NB4 (cell line): ENCODE data around the gene PTPRG.

Experiments
- DNase-seq: peaks from one replicate; pipeline ENCODE4 v3.0.0; 2010; ENCODE audit warnings: low read depth
- H3K4me3 ChIP-seq: one replicate; pipeline ENCODE4 v1.5.1; 2011; ENCODE audit warnings: mild to moderate bottlenecking, low read depth, low read length, moderate library complexity
- MYC ChIP-seq: IDR thresholded peaks from 2 replicates; pipeline ENCODE4 v1.6.1; 2011; ENCODE audit warnings: low read depth, low read length
- POLR2A ChIP-seq: IDR thresholded peaks from 2 replicates; pipeline ENCODE4 v1.6.1; 2011; ENCODE audit warnings: mild to moderate bottlenecking; ENCODE audit not compliant: insufficient read length; ENCODE audit errors: extremely low read depth
- TF ChIP-seq, protein P1 (sequence below): IDR thresholded peaks from one replicate; pipeline ENCODE4 v1.5.1; 2012; ENCODE audit warnings: low read depth, low read length
- TF ChIP-seq, protein P2 (sequence below): IDR thresholded peaks from 2 replicates; pipeline ENCODE4 v1.6.1; 2011; ENCODE audit warnings: low read depth, low read length

PTPRG gene

DNA sequence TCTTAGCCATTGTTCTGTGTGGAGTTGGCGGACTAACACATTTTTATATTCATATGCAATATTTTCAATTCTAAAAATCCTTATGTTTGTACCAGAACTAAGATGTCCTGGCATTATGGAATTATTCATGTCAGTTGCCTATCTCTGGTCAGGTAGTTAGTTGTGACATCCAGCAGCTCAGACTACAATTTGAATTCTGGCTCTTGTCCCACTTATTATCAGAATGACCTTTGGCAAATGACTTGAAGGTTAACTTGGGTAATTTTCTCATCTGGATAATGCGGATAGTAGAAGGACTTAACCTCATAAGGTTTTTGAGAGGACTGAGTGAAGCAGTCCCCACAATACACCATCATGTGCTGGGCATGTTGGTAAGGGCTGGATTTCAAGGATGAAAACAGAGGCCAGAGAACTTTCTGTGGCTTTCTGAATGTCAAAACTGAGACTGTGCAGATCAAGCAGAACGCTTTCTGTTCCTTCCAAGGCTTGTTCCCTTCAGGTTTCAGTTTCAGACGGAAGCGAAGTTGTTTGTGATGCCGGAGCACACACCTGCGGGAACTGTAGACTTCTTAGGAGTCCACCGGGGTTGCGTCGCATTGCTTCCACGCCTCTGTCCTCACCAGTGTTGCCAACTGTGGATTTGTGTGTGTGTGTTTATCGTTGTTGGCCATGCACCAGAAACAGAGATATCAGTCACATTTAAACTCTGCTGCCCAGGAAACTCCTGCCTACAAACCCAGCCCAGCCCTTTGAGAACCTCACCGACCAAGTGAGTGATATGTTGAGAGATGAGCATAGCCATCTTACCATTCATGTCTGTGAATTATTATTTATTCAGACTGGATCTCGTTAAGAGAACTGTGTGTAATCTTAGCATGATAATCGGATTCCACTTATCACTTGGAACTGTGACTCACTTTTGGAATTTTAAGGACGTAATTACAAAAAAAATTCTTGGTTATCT, 76.0 kb downstream of the PTPRG start:
- DNase-seq, result no peak
- H3K4me3 ChIP-seq, result no peak overlapping the region
- no peak for TF ChIP-seq MYC
- TF ChIP-seq POLR2A, result no peak

DNA sequence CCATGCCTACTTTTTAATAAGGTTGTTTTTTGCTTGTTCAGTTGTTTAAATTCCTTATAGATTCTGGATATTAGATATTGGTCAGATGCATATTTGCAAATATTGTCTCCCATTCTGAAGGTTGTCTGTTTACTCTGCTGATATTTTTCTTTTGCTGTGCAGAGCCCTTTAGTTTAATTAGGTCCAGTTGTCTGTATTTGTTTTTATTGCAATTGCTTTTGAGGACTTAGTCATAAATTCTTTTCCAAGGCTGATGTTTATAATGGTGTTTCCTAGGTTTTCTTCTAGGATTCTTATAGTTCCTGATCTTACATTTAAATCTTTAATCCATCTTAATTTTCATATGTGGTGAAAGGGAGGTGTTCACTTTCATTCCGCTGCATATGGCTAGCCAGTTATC, 77.4 kb downstream of the PTPRG start:
- TF ChIP-seq, protein P1, sequence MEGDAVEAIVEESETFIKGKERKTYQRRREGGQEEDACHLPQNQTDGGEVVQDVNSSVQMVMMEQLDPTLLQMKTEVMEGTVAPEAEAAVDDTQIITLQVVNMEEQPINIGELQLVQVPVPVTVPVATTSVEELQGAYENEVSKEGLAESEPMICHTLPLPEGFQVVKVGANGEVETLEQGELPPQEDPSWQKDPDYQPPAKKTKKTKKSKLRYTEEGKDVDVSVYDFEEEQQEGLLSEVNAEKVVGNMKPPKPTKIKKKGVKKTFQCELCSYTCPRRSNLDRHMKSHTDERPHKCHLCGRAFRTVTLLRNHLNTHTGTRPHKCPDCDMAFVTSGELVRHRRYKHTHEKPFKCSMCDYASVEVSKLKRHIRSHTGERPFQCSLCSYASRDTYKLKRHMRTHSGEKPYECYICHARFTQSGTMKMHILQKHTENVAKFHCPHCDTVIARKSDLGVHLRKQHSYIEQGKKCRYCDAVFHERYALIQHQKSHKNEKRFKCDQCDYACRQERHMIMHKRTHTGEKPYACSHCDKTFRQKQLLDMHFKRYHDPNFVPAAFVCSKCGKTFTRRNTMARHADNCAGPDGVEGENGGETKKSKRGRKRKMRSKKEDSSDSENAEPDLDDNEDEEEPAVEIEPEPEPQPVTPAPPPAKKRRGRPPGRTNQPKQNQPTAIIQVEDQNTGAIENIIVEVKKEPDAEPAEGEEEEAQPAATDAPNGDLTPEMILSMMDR, result no peak
- H3K4me3 ChIP-seq, result no peak overlapping the region
- no peak for DNase-seq

DNA sequence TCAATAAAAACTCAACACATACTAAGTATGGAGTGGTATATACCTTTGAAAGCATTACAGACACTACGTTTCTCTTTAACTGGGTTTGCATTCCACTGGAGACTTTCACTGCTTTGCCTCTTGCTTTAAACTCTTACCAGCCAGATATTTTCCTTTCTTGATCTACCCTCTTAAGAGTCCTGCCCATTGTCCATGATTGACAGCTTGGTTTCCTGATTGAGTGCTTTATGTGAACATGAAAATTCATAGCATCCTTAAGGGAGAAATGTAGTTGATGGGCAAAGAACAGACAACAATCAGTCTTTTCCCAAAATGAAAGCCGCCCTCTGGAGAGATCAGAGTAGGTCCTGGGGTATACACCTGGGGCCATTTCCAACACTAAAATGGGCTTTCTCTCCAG, 78.6 kb downstream of the PTPRG start:
- TF ChIP-seq, protein P2, sequence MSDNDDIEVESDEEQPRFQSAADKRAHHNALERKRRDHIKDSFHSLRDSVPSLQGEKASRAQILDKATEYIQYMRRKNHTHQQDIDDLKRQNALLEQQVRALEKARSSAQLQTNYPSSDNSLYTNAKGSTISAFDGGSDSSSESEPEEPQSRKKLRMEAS, result no peak
- TF ChIP-seq POLR2A (no peak), MYC (no peak)
- TF ChIP-seq, protein P1, result no peak
- no peak for DNase-seq

DNA sequence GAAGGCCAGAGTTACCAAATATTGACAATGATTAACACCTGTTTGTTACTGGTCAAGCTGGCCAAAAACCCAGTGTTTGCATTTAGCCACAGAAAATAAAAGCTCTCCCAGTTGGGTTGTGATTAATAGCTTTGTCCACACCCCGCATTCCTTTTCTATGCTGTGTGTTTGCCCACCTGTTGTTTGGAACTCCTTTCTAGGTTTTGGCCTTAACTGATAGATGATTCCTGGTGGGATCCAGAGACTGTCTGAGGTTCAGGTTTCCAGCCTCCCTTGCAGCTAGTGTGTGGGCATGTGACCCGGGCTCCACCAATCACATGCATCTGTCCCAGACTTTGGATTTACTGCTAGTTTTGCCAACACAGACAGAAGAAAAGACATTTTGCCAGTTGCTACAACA, 83.8 kb downstream of the PTPRG start:
- no peak overlapping the region for H3K4me3 ChIP-seq
- no peak for DNase-seq
- no peak for TF ChIP-seq MYC
- TF ChIP-seq, protein P2, result no peak
- TF ChIP-seq POLR2A, result no peak
- TF ChIP-seq, protein P1, result no peak

More for the DNA sequence above, 78.6 kb downstream of the PTPRG start:
- no peak overlapping the region for H3K4me3 ChIP-seq

DNA sequence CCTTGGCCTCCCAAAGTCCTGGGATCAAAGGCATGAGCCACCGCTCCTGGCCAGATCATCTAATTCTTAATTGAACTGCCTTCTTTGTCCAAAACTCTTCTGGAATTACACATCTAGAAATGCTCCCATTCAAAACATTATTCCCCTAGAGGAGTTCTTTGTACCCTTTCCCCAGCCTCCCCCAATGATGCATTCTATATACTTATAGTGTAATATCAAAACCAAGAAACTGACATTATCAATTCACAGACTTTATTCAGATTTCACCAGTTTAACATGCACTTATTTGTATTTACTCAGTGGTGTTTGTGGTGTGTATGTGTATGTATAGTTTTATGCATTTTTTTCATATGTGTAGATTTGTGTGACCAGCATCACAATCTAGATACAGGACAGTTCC, 85.0 kb downstream of the PTPRG start:
- H3K4me3 ChIP-seq, result no peak overlapping the region
- no peak for DNase-seq
- TF ChIP-seq, protein P1, result no peak

DNA sequence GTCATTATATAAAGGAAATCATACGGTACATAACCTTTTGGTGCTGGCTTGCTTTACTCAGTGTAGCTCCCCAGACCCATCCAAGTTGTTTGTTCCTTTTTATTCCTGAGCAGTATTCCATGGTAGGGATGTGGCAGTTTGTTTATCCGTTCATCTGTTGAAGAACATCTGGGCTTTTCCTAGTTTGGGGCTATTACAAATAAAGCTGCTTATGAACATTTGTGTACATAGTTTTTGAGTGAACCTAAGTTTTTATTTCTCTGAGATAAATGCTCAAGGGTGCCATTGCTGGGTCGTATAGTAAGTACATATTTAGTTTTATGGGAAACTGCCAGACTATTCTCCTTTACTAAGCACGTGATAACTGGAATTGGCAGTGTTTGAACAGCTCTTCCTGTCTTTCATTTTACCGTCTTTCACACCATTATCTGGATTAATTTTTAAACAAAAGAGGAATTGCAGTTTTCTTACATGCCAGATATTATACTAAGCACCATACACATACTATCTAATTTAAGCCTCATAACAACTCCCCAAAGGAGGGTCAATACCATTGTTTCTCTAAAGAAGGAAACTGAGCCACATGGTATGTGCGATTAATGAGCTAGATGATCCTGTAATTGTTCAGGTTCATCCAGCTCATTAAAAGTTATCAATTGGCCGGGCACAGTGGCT, 85.6 kb downstream of the PTPRG start:
- H3K4me3 ChIP-seq, result no peak overlapping the region
- TF ChIP-seq, protein P1, result no peak
- TF ChIP-seq POLR2A (no peak), MYC (no peak)
- TF ChIP-seq, protein P2, result no peak
- no peak for DNase-seq
